Heart right ventricle (tissue), 16 donors: ENCODE measurements around the gene OR2C1. TPM values are rescaled to one million over a fixed set of nuclear protein-coding genes. Genes with fewer than 3 reads are reported as not detected.

Experiments
- ATAC-seq, 8 donors: fragments of 200-7000 bp; cut with Tn5 transposase; one replicate each; pipeline ENCODE4 v1.9.1; 2020; ENCODE audit warnings: mild to moderate bottlenecking in 8 of 8, moderate library complexity in 8 of 8, moderate number of reproducible peaks in 1 of 8
- DNase-seq, 2 donors: peaks; one replicate each; pipeline ENCODE4 v3.0.0-alpha.2; 2020
- H3K27ac ChIP-seq, 10 donors: fragments of 200-600 bp; sonication (generic) in 2 of 10; one replicate each; pipeline versions ENCODE4 v1.5.0 to v1.8.0; 2020 to 2022; ENCODE audit warnings: mild to moderate bottlenecking in 3 of 10
- H3K27me3 ChIP-seq, 7 donors: fragments of 200-600 bp; one replicate each; pipeline ENCODE4 v1.8.0; 2021 to 2022; ENCODE audit warnings: mild to moderate bottlenecking in 2 of 7
- H3K36me3 ChIP-seq, 9 donors: fragments of 200-600 bp; sonication (generic) in 1 of 9; one replicate each; pipeline versions ENCODE4 v1.5.0 to v1.8.0; 2020 to 2022; ENCODE audit warnings: mild to moderate bottlenecking in 2 of 9
- H3K4me1 ChIP-seq, 9 donors: fragments of 200-600 bp; sonication (generic) in 1 of 9; one replicate each; pipeline versions ENCODE4 v1.5.0 to v1.8.0; 2020 to 2022; ENCODE audit warnings: mild to moderate bottlenecking in 4 of 9
- H3K4me3 ChIP-seq, 10 donors: fragments of 200-600 bp; sonication (generic) in 2 of 10; one replicate each; pipeline versions ENCODE4 v1.5.0 to v1.8.0; 2020 to 2022; ENCODE audit warnings: mild to moderate bottlenecking in 7 of 10, moderate library complexity in 2 of 10
- H3K9me3 ChIP-seq, 11 donors: fragments of 200-600 bp in 10 of 11; sonication (generic) in 2 of 11; one replicate each; pipeline versions ENCODE4 v1.5.0 to v1.8.0; 2013 to 2022; ENCODE audit warnings: mild to moderate bottlenecking in 2 of 11, control low read depth in 1 of 11, moderate library complexity in 1 of 11
- CTCF ChIP-seq, 9 donors: fragments of 200-600 bp; sonication (generic) in 2 of 9; IDR thresholded peaks; one replicate each; pipeline versions ENCODE4 v1.5.0 to v1.8.0; 2021 to 2022; ENCODE audit warnings: antibody characterized with exemption in 9 of 9, mild to moderate bottlenecking in 5 of 9, moderate library complexity in 1 of 9
- WGBS, 2 donors: extraction: QIAGEN DNeasy Blood & Tissue Kit; methylation state at CpG; one replicate each; pipeline ENCODE4 v1.1.7; 2013; ENCODE audit warnings: inconsistent platforms in 1 of 2; 5-methylcytosine and 5-hydroxymethylcytosine counted together
- intact Hi-C, 10 donors: fragments of 100-400 bp; cut with DNase I; formaldehyde crosslinking; loops; one replicate each; pipeline versions ENCODE4 v1.11.1 to v1.14.2; 2022
- polyA plus RNA-seq, 2 donors: library from polyadenylated mRNA; stranded (reverse); fragments of 200-250 nt; gene quantifications; one replicate each; pipeline ENCODE4 v1.2.3, GENCODE V29; 2013
- total RNA-seq, 10 donors: library from RNA; stranded (reverse); fragmentation: NEBNext Ultra II Directional in 3 of 10; extraction: Animal tissue kit (Norgen Biotek cat#: 25700) in 3 of 10; gene quantifications; one replicate each; pipeline versions ENCODE4 v1.2.1 to v1.2.4, GENCODE V29; 2021 to 2023
- donor health status: Arrhythmogenic right ventricular cardiomyopathy.
- donor health status: ischemic (EF 13 %, LVEDD 7.1; RV severe dilation, severe dysfunction).
- donor health status: healthy with polysubstance abuse.
- donor health status: DM: no; HTN: yes; CAD: no.
- donor health status: DM: no; HTN: no; CAD: no.
- donor health status: ischemic (EF 25% LVEDD 6.9; RV normal size, moderate dysfunction).
- donor health status: ischemic (EF 25% LVEDD 5.7; RV mildly dilated, moderate dysfunction).
- donor health status: healthy.
- donor health status: DM: yes; HTN: yes; CAD: no.
- donor health status: Ischemic cardiomyopathy.
- donor health status: ischemic (EF 35%, LVEDD 5.7; RV mildly dilated, moderate dysfunction).
- donor health status: nonischemic (EF 11% LVEDD 7.7; RV severe dilation, severe dysfunction).
- donor health status: DM: yes; HTN: yes; CAD: no.
- donor health status: PGD.
- donor health status: ischemic (EF 29% LVEDD 5.4; RV normal size, mild dysfunction).
- donor health status: nonischemic (EF 23%, LVEDD 6.1; RV moderate dilation, normal function).

Gene OR2C1
- total and polyA plus RNA-seq, 12 donors, result 0.01 to 0.22 (median 0.15) TPM; not detected in 9

GRCh38 chr16:3346041-3346440 lies 9.6 kb upstream of the OR2C1 start:
- no peaks in the 10 kb centered on the region for H3K36me3 ChIP-seq
- DNase-seq, result no peak
- 63 to 72% methylated on average over 2 of the region's 2 CpGs for WGBS, 2 donors
- no peaks in the 10 kb centered on the region for H3K27me3 ChIP-seq
- H3K4me1 ChIP-seq, result peaks cover 0 to 12% (median 0%) of the 10 kb centered on the region in 9 donors
- no peak overlapping the region for H3K4me3 ChIP-seq
- intact Hi-C loops, result no loop called here
- TF ChIP-seq CTCF (IDR thresholded peaks at IDR 0.05), result no peak
- H3K27ac ChIP-seq, result no peak overlapping the region
- H3K9me3 ChIP-seq, result no peaks in the 10 kb centered on the region
- ATAC-seq, result no peak

- DNase-seq (no peak), ATAC-seq (no peak)
- 72 to 82% methylated on average over 10 of the region's 10 CpGs for WGBS, 2 donors
- peaks cover 0 to 12% (median 0%) of the 10 kb centered on the region in 9 donors for H3K4me1 ChIP-seq
- H3K4me3 ChIP-seq, result no peak overlapping the region
- H3K36me3 ChIP-seq, result no peaks in the 10 kb centered on the region
- TF ChIP-seq CTCF (IDR thresholded peaks at IDR 0.05), result no peak
- H3K27ac ChIP-seq, result no peak overlapping the region
- intact Hi-C loops, result no loop called here
- no peaks in the 10 kb centered on the region for H3K27me3 ChIP-seq
- H3K9me3 ChIP-seq, result peaks cover 0 to 7% (median 0%) of the 10 kb centered on the region in 11 donors
Measured at GRCh38 chr16:3347586-3347985, 8.1 kb upstream of the OR2C1 start.

GRCh38 chr16:3348547-3349167 lies 7.0 kb upstream of the OR2C1 start:
- WGBS, 2 donors, result 21 to 34% methylated on average over 4 of the region's 4 CpGs
- H3K36me3 ChIP-seq, result no peaks in the 10 kb centered on the region
- peaks cover 0 to 12% (median 0%) of the 10 kb centered on the region in 9 donors for H3K4me1 ChIP-seq
- DNase-seq (peak in 1 of 2 donors; percentile 9), ATAC-seq (peak in 6 of 8 donors; percentile 48 to 92 (median 66))
- H3K27ac ChIP-seq, result peak overlapping the region in 8 of 10 donors; percentile 25 to 65 (median 52)
- H3K9me3 ChIP-seq, result peaks cover 0 to 9% (median 0%) of the 10 kb centered on the region in 11 donors
- no peak for TF ChIP-seq CTCF (IDR thresholded peaks at IDR 0.05)
- intact Hi-C loops, result no loop called here
- H3K4me3 ChIP-seq, result no peak overlapping the region
- H3K27me3 ChIP-seq, result no peaks in the 10 kb centered on the region

GRCh38 chr16:3349175-3349574 lies 6.5 kb upstream of the OR2C1 start:
- Histone ChIP-seq H3K4me1 (peaks cover 0 to 12% (median 0%) of the 10 kb centered on the region in 9 donors), H3K4me3 (no peak overlapping the region), H3K36me3 (no peaks in the 10 kb centered on the region), H3K27ac (peak overlapping the region in 7 of 10 donors; percentile 34 to 65 (median 53)), H3K27me3 (no peaks in the 10 kb centered on the region), H3K9me3 (peaks cover 0 to 9% (median 0%) of the 10 kb centered on the region in 11 donors)
- ATAC-seq, result peak in 2 of 8 donors; percentile 52 to 55
- no peak for TF ChIP-seq CTCF (IDR thresholded peaks at IDR 0.05)
- WGBS, 2 donors, result 47 to 58% methylated on average over 13 of the region's 13 CpGs
- intact Hi-C loops, result no loop called here
- DNase-seq, result no peak
